OCI-LY1 (cell line): ENCODE measurements around the gene BRICD5.

ENCODE experiments used
- EZH2 ChIP-seq: fragments of 200-600 bp; sonication (generic), shearing (Covaris generic); IDR thresholded peaks from 2 replicates; pipeline ENCODE4 v1.8.0; 2017; ENCODE audit warnings: borderline replicate concordance, mixed run types, mild to moderate bottlenecking, antibody characterized with exemption, low read length, moderate library complexity, mixed read lengths
- TF ChIP-seq, protein P1 (sequence below): fragments of 200-600 bp; sonication (generic), shearing (Covaris generic); IDR thresholded peaks from 2 replicates; pipeline ENCODE4 v1.5.1; 2017; ENCODE audit warnings: mild to moderate bottlenecking, antibody characterized with exemption, low read length, moderate library complexity, mixed read lengths

- TF ChIP-seq, protein P1, sequence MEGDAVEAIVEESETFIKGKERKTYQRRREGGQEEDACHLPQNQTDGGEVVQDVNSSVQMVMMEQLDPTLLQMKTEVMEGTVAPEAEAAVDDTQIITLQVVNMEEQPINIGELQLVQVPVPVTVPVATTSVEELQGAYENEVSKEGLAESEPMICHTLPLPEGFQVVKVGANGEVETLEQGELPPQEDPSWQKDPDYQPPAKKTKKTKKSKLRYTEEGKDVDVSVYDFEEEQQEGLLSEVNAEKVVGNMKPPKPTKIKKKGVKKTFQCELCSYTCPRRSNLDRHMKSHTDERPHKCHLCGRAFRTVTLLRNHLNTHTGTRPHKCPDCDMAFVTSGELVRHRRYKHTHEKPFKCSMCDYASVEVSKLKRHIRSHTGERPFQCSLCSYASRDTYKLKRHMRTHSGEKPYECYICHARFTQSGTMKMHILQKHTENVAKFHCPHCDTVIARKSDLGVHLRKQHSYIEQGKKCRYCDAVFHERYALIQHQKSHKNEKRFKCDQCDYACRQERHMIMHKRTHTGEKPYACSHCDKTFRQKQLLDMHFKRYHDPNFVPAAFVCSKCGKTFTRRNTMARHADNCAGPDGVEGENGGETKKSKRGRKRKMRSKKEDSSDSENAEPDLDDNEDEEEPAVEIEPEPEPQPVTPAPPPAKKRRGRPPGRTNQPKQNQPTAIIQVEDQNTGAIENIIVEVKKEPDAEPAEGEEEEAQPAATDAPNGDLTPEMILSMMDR, result no peak; the same call in 1 of the 2 replicates
- TF ChIP-seq EZH2, result no peak
Observed at GRCh38 chr16:2205104-2205966, 5.3 kb downstream of the BRICD5 start, which contains the start of gene MLST8.
